Stimulated activated CD4-positive, alpha-beta T cell treated with anti-CD3 and anti-CD28 coated beads, Interleukin-15, amount 100 ng/mL, for 48 hours (primary cell): ENCODE measurements around the gene P4HTM.

ENCODE experiments used
- DNase-seq, 2 donors: peaks; one replicate each; pipeline ENCODE4 v3.0.0-alpha.2; 2020; ENCODE audit warnings: low read depth in 2 of 2

The P4HTM gene

GRCh38 chr3:48989796-48990635, at the start of gene P4HTM:
Gene P4HTM, plus strand, starts transcription at chr3:48990241. Its CDS starts 16 bp downstream, at chr3:48990257.
- peak; percentile 60 to 77 for DNase-seq

- DNase-seq, result no peak
Measured at GRCh38 chr3:48945432-48945831, 44.6 kb upstream of the P4HTM start.

- DNase-seq, result no peak
Measured at GRCh38 chr3:48945891-48946549, 44.0 kb upstream of the P4HTM start.

GRCh38 chr3:48949376-48949717, 40.7 kb upstream of the P4HTM start:
- DNase-seq, result no peak

- no peak for DNase-seq
Measured at GRCh38 chr3:48950051-48950450, 40.0 kb upstream of the P4HTM start.

- DNase-seq, result no peak
Measured at GRCh38 chr3:48951764-48952163, 38.3 kb upstream of the P4HTM start.

- no peak for DNase-seq
Measured at GRCh38 chr3:48952510-48953118, 37.4 kb upstream of the P4HTM start.

GRCh38 chr3:48957006-48957705, 32.9 kb upstream of the P4HTM start:
- no peak for DNase-seq

GRCh38 chr3:48960841-48961413, 29.1 kb upstream of the P4HTM start:
- DNase-seq, result no peak

GRCh38 chr3:48962340-48962739, 27.7 kb upstream of the P4HTM start:
- DNase-seq, result no peak

GRCh38 chr3:48962939-48963338, 27.1 kb upstream of the P4HTM start:
- DNase-seq, result no peak

GRCh38 chr3:48963591-48963990, 26.4 kb upstream of the P4HTM start:
- DNase-seq, result no peak

GRCh38 chr3:48966367-48966766, 23.7 kb upstream of the P4HTM start:
- DNase-seq, result no peak

GRCh38 chr3:48966876-48967361, 23.1 kb upstream of the P4HTM start:
- DNase-seq, result peak in 1 of 2 donors; percentile 27

GRCh38 chr3:48970586-48970985, 19.5 kb upstream of the P4HTM start:
- no peak for DNase-seq

GRCh38 chr3:48974076-48974864, 15.8 kb upstream of the P4HTM start:
- DNase-seq, result no peak

- DNase-seq, result no peak
Measured at GRCh38 chr3:48979451-48979850, 10.6 kb upstream of the P4HTM start.

- DNase-seq, result no peak
Measured at GRCh38 chr3:48980295-48980694, 9.7 kb upstream of the P4HTM start.

- no peak for DNase-seq
Measured at GRCh38 chr3:48982016-48982415, 8.0 kb upstream of the P4HTM start.

- DNase-seq, result no peak
Measured at GRCh38 chr3:48982686-48983085, 7.4 kb upstream of the P4HTM start.

- no peak for DNase-seq
Measured at GRCh38 chr3:48983096-48983495, 6.9 kb upstream of the P4HTM start.
